GM19372 (cell line): ENCODE results near the gene XCL2.
A peak's percentile ranks its signal among the peaks of the same experiment; 100 is the strongest.

ENCODE experiments used
- ATAC-seq: cut with Tn5 transposase; IDR thresholded peaks from one replicate; pipeline ENCODE4 v1.9.1; 2021; ENCODE audit warnings: mild to moderate bottlenecking, low read depth, moderate library complexity; ENCODE audit not compliant: unreplicated experiment

The XCL2 gene

DNA sequence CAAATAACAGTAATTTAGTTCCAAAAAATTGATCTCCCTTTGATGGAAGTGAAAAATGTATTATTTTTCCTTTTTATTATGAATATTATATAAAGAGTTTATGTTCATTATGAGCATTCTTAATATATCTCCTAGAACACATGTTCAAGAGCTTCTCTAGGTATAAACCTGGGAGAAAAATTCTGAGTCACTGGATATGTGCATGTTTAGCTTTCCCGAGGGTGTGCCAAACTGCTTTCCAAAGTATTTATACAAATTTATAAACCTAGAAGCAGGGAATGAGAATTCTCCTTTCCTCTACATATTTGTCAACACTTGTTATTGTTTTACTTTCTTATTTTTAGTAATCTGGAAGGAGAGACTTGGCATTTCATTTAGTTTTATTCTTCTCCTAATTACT lies 25.0 kb downstream of the XCL2 start:
- no peak for ATAC-seq

DNA sequence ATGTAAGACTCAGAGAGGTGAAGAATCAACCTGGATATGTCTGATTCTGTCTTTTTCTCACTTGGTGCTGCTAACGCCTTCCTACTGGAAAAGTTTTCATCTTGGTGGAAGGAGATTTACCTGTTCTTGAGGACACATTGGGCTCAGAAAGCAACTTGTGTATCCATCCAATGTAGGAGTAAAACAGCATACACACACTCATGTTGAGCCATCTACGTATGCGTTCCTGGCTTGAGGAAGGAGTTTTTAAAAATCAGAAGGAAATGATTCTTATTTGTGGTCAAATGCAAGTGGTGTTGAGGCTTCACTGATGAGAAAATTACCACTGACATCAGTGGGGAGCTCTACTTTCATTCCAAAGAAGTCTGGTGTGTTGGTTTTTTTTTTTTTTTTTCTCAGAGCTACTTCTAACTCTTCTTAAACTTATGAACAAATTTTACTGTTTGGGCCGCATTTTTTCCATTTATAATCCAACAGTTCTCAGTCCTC lies 25.6 kb downstream of the XCL2 start:
- ATAC-seq = no peak

DNA sequence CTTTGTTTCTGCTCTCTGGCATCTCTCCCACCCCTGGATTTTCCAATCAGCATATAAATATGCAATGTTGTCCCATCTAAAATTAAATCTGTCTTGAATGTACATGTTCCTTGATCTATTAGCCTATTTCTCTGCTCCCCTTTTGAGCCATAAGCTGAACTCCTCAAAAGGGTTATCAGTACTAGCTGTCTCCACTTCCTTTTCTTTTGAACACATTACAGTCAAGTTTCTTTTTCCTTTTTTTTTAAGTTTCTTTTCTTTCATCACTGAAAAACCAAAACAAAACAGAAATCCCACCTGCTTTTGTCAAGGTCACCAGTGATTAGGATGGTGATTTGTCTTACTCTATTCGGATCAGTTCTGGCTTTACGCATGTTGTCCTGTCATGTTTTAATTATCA lies 29.3 kb downstream of the XCL2 start:
- ATAC-seq = no peak

DNA sequence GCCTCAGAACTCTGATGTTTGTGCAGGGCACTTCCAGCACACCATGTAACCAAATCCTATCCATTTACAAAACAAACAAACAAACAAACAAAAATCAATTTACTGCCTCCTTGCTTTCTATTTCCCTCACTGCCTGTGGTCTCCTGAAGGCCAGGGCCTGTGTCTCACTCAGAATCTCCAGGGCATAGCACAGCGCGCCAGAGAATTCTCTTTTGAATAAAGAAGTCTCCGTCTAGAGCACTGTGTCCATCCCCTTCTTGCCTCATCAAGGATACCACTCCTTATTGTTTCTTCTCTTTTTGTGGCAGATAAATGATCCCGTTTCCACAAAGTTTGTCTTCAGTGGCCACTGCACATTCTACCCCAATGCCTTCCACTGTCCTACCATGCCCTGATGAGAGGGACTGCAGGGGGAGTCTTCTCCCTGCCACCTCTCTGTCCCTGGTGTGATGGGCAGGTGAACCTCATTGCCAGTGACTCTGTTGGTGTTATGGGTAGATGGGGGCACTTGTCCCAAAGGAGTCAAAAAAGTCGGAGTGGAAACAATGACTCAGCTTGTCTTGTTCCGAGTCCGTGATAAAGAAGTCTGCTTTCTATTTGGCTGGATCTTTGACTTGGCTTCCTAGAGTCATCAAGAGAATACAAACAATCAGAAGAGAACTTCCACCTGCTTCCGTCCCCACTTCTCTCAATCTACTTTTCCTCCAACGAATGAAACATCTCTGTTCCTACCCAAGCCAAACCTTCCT lies 30.0 kb downstream of the XCL2 start:
- ATAC-seq = no peak

DNA sequence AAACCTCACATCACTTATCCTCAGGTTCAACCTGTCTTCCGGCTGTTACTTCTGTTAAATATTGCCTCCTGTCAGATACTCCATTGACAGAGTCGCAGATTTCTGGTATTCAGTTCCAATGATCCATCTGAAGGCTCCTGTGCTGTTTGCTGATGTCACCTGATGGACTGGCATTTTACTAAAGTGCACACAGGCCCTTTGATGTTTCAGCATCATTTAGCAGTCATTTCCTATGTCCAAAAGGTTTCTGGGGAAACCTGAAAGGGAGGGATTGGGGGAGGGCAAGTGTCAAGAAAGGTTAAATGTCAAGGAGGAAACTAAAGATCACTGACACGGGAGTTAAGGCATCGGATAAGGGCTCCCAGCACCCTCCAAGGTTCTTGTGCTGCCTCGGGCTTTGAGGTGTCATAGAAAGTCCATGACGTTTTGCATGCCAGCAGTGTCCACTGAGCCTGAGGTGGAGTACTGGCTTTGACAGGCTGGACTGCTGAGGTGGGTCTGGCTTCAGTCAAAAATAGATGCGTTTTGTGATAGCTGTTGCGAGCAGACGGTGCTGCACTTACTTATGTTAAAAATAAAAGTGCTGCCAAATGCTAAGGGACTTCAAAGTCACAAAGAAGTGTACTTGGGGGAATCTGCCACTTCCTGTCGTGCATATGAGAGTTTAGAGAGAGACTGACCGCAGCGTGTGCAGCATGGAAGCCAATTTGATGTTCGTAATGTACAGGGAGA lies 30.8 kb downstream of the XCL2 start:
- ATAC-seq = no peak

DNA sequence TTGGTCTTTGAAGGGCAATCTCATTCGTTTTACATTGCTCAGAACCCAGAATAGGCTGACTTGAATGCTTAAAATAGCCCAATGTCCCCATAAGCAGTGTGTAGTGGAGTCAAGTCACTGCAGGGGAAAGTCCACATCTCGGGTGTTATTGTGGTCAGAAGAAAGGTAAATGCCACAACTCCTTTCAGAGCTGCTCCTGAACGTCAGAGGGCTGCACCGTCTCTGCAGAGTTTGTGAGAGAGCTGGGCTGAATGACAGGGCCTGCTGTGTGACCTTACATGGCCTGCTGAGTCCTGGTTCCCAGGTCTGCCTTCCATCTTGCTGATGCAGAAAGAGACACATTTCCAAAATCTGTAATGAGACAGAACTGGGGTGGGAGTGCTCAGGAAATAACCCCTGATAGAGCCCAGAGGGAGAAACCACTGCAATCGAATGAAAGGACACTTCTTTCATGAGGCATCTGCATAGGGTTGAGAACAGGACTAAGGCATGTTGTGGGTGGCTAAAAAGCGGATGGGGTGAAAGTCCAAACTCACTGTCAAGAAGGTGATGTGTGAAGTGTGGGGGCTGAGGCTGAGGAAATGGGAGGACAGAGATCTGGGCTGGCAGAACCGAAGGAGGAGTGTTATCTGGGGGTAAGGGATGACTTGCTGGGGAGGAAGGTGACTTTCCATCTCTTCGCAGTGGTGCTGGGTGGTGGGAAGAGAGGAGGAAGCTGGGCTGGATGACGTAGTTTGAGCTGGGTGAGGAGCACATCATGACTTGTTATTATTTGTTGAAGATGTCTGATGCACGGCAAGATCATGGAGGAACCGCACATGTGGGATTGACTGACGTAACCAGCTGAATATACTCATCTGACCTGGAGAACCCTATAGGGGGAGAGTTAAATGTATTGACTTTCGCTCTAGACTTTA lies 33.7 kb downstream of the XCL2 start:
- peak; percentile 77 for ATAC-seq

DNA sequence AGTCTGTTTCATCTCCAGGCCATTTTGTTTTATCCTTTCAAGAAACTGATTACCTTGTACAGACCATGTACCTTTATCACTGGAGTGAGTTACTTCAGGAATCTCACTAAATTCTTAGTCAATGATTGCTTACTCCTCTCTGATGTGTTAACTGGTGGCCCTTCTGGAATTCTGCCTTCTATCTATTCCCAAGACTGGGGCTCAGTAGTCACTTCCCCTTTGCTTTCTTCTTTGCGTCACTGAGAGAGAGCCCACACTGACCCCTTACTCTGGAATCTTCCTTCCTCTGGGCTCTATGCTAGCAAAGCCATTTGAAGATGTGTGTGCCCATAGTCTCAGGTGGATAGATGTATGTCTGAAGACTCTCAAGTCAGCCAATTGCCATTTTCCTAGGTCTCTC lies 34.6 kb downstream of the XCL2 start:
- ATAC-seq = no peak

DNA sequence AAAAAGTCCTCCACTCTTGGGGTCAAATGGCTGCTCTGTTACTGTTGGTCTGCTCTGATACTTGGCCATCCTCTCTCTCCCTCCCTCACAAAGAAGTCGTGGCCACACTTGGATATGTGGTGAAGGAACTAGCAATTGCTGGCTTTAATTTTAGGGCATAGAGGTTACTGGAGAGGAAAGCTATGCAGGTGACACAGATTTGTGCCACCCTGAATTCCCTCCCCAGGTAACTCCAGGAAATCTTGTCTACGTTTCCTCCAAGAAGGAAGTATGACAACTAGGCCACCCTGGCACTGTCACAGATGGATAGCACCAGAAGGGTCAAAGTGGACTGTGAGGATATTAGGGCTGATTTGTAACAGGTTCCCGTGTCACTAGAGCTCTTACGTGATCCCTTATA lies 36.0 kb downstream of the XCL2 start:
- ATAC-seq = no peak

DNA sequence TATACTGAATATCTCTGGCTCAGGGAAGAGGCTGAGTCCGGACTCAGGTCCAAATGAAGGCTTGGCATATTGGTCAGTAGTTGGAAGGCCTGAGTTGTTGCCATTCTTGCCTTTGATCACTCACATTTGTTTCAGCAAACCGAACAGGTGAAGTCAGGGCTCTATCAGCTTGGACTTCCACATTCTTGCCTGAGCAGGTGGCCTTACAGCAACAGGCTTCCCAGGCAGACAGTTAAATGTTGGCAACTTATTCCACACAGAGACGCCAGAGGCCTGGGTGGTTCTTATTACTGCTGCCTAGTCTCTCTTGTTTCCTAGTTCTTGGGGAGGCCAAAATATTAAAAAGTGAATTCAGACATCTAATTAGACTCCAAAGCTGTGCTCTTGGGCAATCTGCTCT lies 36.6 kb downstream of the XCL2 start:
- ATAC-seq = no peak

DNA sequence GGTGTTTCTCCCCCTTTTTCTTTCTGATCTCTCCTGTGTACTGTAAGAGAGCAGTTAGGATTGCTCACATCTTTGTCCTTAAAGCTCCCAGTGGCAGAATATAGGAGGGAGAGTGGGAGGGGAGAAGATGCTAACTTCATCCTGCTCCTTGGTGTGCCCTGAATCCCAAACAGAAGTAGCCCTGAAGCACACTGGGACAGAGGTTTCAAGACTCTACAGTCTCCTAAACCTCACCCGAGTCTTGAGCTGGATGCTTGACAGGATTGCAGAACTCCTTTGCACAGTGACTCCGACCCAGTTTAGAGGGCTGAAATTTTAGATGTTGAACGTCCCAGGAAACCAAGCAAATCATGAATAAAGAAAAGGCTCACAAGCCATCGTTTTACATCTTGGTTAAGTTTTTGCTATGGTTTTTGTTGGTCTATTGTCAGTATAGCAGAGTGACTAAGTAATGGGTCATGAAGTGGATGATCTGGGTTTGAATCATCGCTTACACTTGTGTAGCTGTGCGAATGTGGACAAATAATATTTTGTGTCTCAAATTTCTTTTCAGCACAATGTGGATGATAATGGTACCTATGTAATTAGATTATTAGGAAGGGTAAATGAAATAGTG lies 37.5 kb downstream of the XCL2 start:
- no peak for ATAC-seq

DNA sequence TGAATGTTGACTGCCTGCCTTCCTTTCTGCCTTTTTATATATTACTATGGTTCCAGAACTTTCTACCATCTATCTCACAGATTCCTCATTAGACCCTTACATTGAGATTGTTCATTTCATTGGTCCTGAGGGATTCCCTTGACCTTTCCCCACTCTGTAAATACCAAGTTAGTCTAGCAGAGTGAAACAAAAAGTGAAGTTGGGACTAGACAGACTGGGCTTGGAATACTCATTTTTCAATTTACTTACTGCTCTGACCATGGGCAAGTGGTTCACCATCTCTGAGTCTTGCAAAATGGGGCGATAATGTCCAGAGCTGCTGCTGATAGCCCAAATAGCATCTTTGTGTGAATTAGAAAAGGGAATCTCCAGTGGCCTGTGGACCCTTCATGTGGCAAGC lies 38.8 kb downstream of the XCL2 start:
- no peak for ATAC-seq

DNA sequence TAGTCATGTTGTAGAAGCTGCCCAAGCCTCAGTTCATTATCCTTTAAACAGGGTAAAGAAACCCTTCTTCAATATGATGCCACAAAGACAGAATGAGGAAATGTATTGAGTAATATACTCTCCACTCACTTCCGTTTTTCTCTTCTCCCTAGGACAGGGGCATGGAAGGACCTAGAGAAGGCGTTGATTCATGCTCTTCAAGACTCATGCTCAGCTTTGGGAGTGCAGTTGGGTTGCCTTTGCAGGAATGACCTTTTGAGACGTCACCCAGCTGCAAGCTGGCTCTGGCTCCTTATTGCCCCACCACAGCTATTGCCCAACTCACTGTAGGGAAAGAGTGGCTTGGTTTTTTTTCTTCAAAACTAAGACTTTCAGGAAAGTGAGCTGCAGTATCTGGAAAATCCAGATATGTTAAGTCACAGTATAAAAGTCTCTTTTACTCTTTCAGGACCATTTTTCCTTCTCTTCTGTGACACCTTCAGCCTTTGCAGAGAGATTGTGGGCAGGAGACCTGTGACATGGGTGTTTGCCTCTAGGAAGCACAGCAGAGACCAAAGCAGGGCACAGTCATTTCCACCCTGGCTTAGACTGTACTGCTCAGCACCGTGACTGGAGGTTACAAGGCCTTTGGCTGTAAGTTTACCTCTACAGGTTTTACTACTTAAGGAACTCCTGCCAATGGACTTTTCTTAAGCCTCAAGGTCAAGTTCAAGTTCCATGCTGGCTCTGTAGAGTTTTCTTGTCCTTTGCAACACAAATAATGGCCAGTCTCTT lies 39.5 kb downstream of the XCL2 start:
- ATAC-seq = peak; percentile 60

DNA sequence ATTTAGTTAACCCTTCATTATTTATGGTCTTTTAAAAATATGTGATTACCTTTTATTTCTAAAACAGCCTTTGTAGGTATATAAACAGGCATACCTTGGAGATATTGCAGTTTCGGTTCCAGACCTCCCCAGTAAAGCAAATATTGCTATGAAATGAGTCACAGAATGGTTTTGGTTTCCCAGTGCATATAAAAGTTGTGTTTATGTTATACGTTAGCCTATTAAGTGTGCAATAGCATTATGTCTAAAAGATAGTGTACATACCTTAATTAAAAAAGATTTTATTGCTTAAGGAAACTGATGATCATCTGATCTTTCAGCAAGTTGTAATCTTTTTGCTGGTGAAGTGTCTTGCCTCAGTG lies 44.1 kb downstream of the XCL2 start:
- no peak for ATAC-seq

DNA sequence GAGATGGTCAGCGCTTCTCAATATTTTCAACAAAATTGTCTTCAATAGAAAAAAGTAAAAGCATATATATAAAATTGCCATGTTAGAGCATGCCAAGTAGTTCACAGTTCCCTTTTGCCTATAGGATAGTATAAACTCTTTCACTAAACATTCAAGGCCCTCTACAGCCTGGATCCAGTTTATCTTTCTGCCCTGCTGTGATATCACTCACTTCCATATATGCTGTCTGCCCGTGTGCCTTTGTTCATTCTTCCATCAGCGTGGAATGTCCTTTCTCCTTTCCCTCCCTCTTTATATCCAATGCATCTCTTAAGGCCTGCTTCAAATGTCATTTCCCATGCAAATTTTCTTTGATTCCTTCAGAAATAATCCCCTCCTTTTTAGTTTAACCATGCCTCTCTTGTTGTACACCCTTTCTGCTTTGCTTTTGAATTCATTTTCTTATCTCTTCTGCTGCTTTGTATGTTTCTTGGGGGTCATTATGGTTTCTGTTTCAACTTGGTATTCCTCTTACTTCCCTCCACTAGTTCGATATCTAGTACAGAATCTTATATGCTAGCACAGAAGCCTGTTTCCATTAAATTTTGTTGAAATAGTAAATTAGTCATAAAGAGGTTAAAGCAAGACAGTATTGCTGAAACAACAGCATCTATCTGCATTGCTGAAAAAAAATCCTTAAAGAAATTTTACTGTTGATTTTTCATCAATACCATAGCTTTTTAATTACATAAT lies 44.7 kb downstream of the XCL2 start:
- no peak for ATAC-seq

DNA sequence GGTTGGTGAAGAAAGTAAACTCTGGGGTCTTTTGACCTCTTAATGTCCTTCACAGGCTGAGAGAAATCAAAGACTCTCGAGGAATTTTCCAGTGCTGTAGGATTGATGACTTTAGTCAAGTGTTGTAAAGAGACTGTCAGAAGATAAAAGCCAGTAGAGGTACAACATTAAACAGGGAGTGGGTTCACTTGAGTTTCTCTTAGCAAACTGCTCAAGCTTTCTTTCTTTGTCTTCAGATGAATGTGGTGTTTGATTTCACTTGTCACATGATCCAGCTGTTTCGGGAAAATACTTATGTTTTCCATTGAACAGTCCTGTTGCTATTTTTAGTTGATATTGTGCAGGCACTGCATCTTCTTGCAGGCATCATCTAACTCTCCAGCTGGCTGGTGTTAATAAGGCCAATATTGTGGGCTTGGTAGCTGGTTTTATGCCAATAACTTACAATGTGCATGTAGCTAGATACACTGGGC lies 45.6 kb downstream of the XCL2 start:
- ATAC-seq = no peak

DNA sequence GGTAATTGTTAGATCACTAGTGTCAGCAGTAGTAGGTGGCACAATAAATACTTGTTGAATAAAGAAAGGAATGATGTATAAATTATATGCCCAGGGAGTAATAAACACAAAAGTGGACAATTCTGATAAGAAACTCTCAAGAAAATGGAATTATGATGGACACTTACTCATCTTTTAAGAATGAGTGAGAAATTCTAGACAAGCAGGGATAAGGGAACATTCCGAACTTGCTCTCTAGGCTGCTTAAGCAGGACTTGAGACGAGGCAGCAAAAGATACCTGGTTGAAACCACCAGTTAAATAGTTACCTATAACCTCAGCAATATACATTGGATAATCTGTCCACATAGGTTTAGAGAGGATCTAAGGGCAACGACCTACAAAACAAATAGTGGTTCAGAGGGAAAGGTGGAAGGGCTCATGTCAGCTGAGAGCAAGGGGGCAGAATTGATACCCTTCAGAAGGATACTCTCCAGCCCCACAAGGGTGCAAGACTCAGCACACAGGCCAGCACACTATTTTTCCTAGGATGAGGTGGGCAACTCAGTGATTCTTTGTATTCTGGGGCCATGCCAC lies 46.3 kb downstream of the XCL2 start:
- no peak for ATAC-seq

DNA sequence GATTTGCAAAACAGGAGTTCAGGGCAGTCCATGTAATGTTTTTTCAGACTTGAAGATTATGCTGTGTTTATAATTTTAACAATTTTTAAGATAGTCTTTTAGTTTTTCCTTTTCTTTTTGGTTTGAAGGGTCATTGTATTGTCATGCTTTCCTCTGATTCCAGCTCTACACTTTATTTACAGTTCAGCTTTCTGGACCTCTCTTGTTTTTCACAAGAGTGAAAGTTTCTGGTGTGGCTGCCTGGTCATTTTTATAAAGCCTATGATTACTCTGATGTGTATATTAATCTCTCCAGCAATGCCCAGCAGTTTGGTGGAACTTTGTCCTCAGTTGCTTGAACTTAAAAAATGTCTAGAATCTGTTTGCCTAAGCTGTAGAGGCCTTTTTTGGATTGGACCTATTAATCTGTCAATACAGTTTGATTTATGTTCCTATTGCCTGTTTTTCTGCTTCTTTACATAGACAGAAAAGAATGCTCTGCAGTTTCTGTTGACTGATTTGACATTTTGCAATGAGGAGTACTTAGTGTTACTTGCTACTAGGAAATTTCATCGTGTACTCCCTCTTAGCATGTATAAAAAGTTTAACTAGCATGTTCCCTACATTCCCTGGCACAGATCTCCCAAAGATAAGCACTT lies 52.2 kb downstream of the XCL2 start:
- ATAC-seq = no peak
